GM12892 (cell line): ENCODE measurements around the gene SHROOM3.

Source experiments
- DNase-seq: peaks from one replicate; pipeline ENCODE4 v3.0.0; 2011; ENCODE audit not compliant: insufficient read length
- FAIRE-seq: peaks from 2 replicates; lab custom pipeline; 2011; peaks lifted over from hg19 to GRCh38; lab: Jason Lieb, UNC
- POLR2A ChIP-seq: IDR thresholded peaks from 2 replicates; pipeline ENCODE4 v1.6.1; 2011; ENCODE audit warnings: low read depth, low read length, control low read depth
- POLR2AphosphoS5 ChIP-seq: IDR thresholded peaks from 2 replicates; pipeline ENCODE4 v1.6.1; 2011; ENCODE audit warnings: low read depth, low read length, control low read depth
- TAF1 ChIP-seq: IDR thresholded peaks from 2 replicates; pipeline ENCODE4 v1.6.1; 2011; ENCODE audit warnings: low read depth, mild to moderate bottlenecking, control low read depth, low read length, borderline replicate concordance

SHROOM3 gene

DNA sequence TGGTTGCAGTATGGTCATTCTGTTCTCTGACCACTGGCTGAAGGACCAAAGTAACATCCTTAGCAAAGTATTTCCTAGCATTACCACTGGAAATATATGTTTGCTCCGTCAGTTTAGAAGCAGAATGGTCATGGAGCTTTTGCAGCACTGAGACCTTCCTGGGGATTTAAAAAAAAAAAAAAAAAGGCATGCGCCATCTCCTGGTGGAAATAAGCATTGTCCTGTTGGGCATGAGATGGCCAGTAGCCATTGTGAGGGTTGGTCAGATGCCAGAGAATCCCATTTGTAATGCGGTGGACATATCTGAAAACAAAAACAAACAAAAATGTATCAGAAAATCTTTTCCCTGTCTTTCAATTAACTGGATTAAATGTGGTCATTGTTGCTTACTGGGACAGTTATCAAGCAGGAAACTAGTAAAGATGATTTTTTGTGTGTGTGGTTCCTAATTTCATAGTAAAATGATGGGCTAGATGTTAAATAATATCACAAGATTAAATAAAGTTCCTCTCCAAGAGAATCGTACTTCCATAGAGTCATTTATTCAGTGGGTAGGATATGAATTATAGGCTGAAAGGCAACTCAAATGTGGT lies 323.4 kb downstream of the SHROOM3 start:
- DNase-seq (no peak), FAIRE-seq (no peak)
- no peak for TF ChIP-seq TAF1
- TF ChIP-seq POLR2A = no peak
- TF ChIP-seq POLR2AphosphoS5 = no peak

GRCh38 chr4:76758996-76759395 lies 324.0 kb downstream of the SHROOM3 start:
- FAIRE-seq (peak; percentile 77), DNase-seq (no peak)
- TF ChIP-seq TAF1 (no peak), POLR2A (no peak)

DNA sequence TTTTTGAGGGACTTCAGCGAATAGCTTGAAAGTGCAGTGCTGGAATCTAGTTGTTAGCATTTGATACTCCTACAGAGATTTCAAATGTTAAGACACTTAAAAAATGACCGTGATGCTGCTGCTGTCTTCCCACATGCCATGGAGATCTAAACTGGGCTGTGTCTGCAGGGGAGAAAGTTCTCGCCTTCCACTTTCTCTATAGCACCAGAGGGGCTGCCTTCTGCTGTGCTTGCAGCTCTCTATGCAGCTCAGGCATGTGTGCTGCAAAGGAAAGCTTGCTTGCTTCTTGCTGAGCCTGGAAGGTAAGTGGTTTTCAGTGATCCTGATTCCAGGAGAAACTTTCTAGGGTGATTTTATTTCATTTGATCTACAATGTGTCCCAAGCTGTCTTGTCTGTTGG lies 325.2 kb downstream of the SHROOM3 start:
- FAIRE-seq = no peak
- TF ChIP-seq POLR2A (no peak), POLR2AphosphoS5 (no peak), TAF1 (no peak)
- DNase-seq = no peak

GRCh38 chr4:76762137-76763130 lies 327.4 kb downstream of the SHROOM3 start:
- FAIRE-seq (no peak), DNase-seq (no peak)
- TF ChIP-seq POLR2AphosphoS5 = no peak
- TF ChIP-seq TAF1 = no peak
- TF ChIP-seq POLR2A = no peak

- TF ChIP-seq POLR2A (no peak), POLR2AphosphoS5 (no peak), TAF1 (no peak)
- DNase-seq (no peak), FAIRE-seq (no peak)
These were observed 329.2 kb downstream of the SHROOM3 start for GRCh38 chr4:76764251-76764650.

GRCh38 chr4:76765473-76766183 lies 330.6 kb downstream of the SHROOM3 start:
- DNase-seq = no peak
- TF ChIP-seq POLR2AphosphoS5 (no peak), TAF1 (no peak), POLR2A (no peak)
- FAIRE-seq = peak; percentile 42

DNA sequence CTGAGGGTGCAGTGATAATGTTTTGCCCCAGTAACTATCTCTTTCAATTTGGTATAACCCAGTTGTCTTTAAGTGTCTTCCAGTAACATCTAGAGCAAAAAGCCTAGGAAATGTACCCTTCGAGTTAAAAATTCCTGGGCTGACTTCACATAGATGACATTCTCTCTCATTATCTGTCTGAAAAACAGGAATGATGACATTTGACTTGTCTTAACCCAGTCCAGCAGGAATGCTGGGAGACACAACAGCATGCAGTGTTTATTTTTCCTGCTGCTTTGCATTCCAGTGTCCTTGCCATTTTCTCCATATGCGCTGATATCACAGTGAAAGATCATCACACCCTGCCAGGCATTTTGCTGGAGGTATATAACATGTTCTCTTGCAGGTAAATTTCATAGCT lies 333.0 kb downstream of the SHROOM3 start:
- FAIRE-seq (no peak), DNase-seq (no peak)
- TF ChIP-seq POLR2AphosphoS5 (no peak), POLR2A (no peak), TAF1 (no peak)

- TF ChIP-seq POLR2A (no peak), TAF1 (no peak), POLR2AphosphoS5 (no peak)
- DNase-seq = no peak
- no peak for FAIRE-seq
These were observed 337.6 kb downstream of the SHROOM3 start for GRCh38 chr4:76772498-76773106.

DNA sequence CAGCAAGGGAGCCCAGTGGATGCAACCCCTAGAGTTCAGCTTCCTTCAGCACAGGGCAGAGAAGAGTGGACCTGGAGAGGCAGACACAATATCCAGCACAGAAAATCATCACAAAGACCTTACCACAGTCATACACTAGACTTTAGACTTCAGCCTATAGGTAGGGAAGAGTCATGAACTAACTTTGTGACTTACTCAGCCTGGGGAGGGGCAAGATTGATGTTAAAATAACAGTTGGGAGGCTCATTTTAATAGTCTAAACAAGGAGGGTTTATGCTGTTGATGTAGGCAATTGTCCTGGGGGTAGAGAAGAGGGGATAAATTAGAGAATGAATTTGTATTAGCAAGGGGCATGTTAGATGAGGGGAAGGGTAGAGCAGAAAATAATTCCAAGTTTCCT lies 338.7 kb downstream of the SHROOM3 start:
- no peak for DNase-seq
- FAIRE-seq = no peak
- TF ChIP-seq POLR2AphosphoS5 (no peak), TAF1 (no peak), POLR2A (no peak)

- no peak for FAIRE-seq
- TF ChIP-seq TAF1 (no peak), POLR2A (no peak)
- DNase-seq = no peak
These were observed 344.9 kb downstream of the SHROOM3 start for GRCh38 chr4:76779740-76780459.
